Pancreas (tissue), 10 donors: ENCODE data around the gene STAC2. TPM values are rescaled to one million over a fixed set of nuclear protein-coding genes. Genes with fewer than 3 reads are reported as not detected.
A peak's percentile ranks its signal among the peaks of the same experiment; 100 is the strongest.
"Not testable (repeated sequence)": the region's sequence is repeated elsewhere in the genome, so short reads cannot be mapped to it uniquely, and the experiment has no call there.

Experiments
- ATAC-seq, 4 donors: fragments of 200-7000 bp; cut with Tn5 transposase; one replicate each; pipeline versions ENCODE4 v1.8.0 to v1.9.1; 2020; ENCODE audit warnings: mild to moderate bottlenecking in 4 of 4, moderate library complexity in 4 of 4
- DNase-seq, 6 donors: peaks; one replicate each; pipeline ENCODE4 v3.0.0-alpha.2; 2020
- FAIRE-seq: peaks from 2 replicates; lab custom pipeline; 2012; peaks lifted over from hg19 to GRCh38; lab: Jason Lieb, UNC
- H3K27ac ChIP-seq, 4 donors: fragments of 200-600 bp; sonication (generic); 1 replicate in 3 of 4; 2 replicates in 1 of 4; pipeline versions ENCODE4 v1.5.0 to v1.8.0; 2020
- H3K27me3 ChIP-seq, 4 donors: fragments of 200-600 bp; one replicate each; pipeline ENCODE4 v1.8.0; 2021
- H3K36me3 ChIP-seq, 3 donors: fragments of 200-600 bp; sonication (generic) in 1 of 3; one replicate each; pipeline versions ENCODE4 v1.5.0 to v1.8.0; 2020 to 2021
- H3K4me1 ChIP-seq, 3 donors: fragments of 200-600 bp; one replicate each; pipeline ENCODE4 v1.8.0; 2021
- H3K4me3 ChIP-seq, 4 donors: fragments of 200-600 bp; sonication (generic) in 2 of 4; one replicate each; pipeline versions ENCODE4 v1.5.0 to v1.8.0; 2020 to 2021
- H3K9me3 ChIP-seq, 4 donors: fragments of 200-600 bp; one replicate each; pipeline ENCODE4 v1.8.0; 2021
- CTCF ChIP-seq, 4 donors: fragments of 200-600 bp; sonication (generic) in 3 of 4; IDR thresholded peaks; one replicate each; pipeline versions ENCODE4 v1.5.0 to v1.8.0; 2021; ENCODE audit warnings: antibody characterized with exemption in 4 of 4
- WGBS, 2 donors: extraction: QIAGEN DNeasy Blood & Tissue Kit; methylation state at CpG; one replicate each; pipeline ENCODE4 v1.1.7; 2013; 5-methylcytosine and 5-hydroxymethylcytosine counted together
- intact Hi-C, 3 donors: fragments of 100-400 bp; cut with DNase I; formaldehyde crosslinking; loops; one replicate each; pipeline versions ENCODE4 v1.11.1 to v1.14.2; 2022
- polyA plus RNA-seq, 2 donors: library from polyadenylated mRNA; stranded (reverse); fragments of 200-250 nt; gene quantifications; one replicate each; pipeline ENCODE4 v1.2.3, GENCODE V29; 2013
- total RNA-seq, 6 donors: library from RNA; stranded (reverse); fragmentation: NEBNext Ultra II Directional in 4 of 6; extraction: Animal tissue kit (Norgen Biotek cat#: 25700) in 4 of 6; gene quantifications; one replicate each; pipeline versions ENCODE4 v1.2.1 to v1.2.4, GENCODE V29; 2021 to 2023
- donor health status: healthy with polysubstance abuse.
- donor health status: DM: no; HTN: no; CAD: no; lungs with moderate emphysema.
- donor health status: DM: no; HTN: no; CAD: no.
- donor health status: control.
- donor health status: control.
- donor health status: Bipolar disorder and iron deficiency.
- donor health status: DM: yes; HTN: yes; CAD: no.
- donor health status: DM: no; HTN: no; CAD: no.
- donor health status: DM: no; HTN: no; CAD: no.
- donor health status: DM: yes; HTN: yes; CAD: no.

The STAC2 gene
- total and polyA plus RNA-seq, 8 donors: 0.07 to 0.12 (median 0.09) TPM; not detected in 3

GRCh38 chr17:39169518-39169917, 56.2 kb downstream of the STAC2 start:
- Histone ChIP-seq H3K4me1 (peaks cover 0 to 17% (median 13%) of the 10 kb centered on the region in 3 donors), H3K9me3 (no peaks in the 10 kb centered on the region), H3K27ac (no peak overlapping the region), H3K36me3 (no peaks in the 10 kb centered on the region), H3K27me3 (no peaks in the 10 kb centered on the region), H3K4me3 (no peak overlapping the region)
- intact Hi-C loops: no loop called here
- FAIRE-seq (no peak), DNase-seq (no peak), ATAC-seq (no peak)
- no peak for TF ChIP-seq CTCF (IDR thresholded peaks at IDR 0.05)
- WGBS, 2 donors: 87 to 92% methylated on average over 3 of the region's 3 CpGs

- no peaks in the 10 kb centered on the region for H3K36me3 ChIP-seq
- no peak overlapping the region for H3K27ac ChIP-seq
- H3K4me1 ChIP-seq: peaks cover 0 to 19% (median 13%) of the 10 kb centered on the region in 3 donors
- ATAC-seq (no peak), FAIRE-seq (no peak), DNase-seq (no peak)
- H3K27me3 ChIP-seq: no peaks in the 10 kb centered on the region
- H3K4me3 ChIP-seq: no peak overlapping the region
- TF ChIP-seq CTCF (IDR thresholded peaks at IDR 0.05): no peak
- intact Hi-C loops: no loop called here
- 92 to 93% methylated on average over 14 of the region's 14 CpGs for WGBS, 2 donors
- no peaks in the 10 kb centered on the region for H3K9me3 ChIP-seq
Measured at GRCh38 chr17:39169101-39169500, 56.6 kb downstream of the STAC2 start.

- 96 to 97% methylated on average over 10 of the region's 10 CpGs for WGBS, 2 donors
- H3K27me3 ChIP-seq, intact Hi-C loops, DNase-seq, H3K9me3 ChIP-seq, H3K27ac ChIP-seq, ATAC-seq, H3K36me3 ChIP-seq, H3K4me3 ChIP-seq, FAIRE-seq: not testable (repeated sequence)
- H3K4me1 ChIP-seq: peaks cover 0 to 21% (median 13%) of the 10 kb centered on the region in 3 donors
Measured at GRCh38 chr17:39168503-39168902, 57.2 kb downstream of the STAC2 start.

- no peaks in the 10 kb centered on the region for H3K27me3 ChIP-seq
- FAIRE-seq: no peak
- no peak overlapping the region for H3K4me3 ChIP-seq
- peak in 1 of 4 donors; percentile 8 for ATAC-seq
- H3K9me3 ChIP-seq: no peaks in the 10 kb centered on the region
- H3K4me1 ChIP-seq: peaks cover 0 to 21% (median 13%) of the 10 kb centered on the region in 3 donors
- intact Hi-C loops: no loop called here
- no peak for DNase-seq
- H3K27ac ChIP-seq: no peak overlapping the region
- 22 to 31% methylated on average over 2 of the region's 2 CpGs for WGBS, 2 donors
- no peak for TF ChIP-seq CTCF (IDR thresholded peaks at IDR 0.05)
- no peaks in the 10 kb centered on the region for H3K36me3 ChIP-seq
Measured at GRCh38 chr17:39167476-39167875, 58.3 kb downstream of the STAC2 start.

GRCh38 chr17:39166437-39167335, 59.1 kb downstream of the STAC2 start:
- Histone ChIP-seq H3K27me3 (no peaks in the 10 kb centered on the region), H3K4me3 (peak overlapping the region in 2 of 4 donors; percentile 36 to 46), H3K36me3 (no peaks in the 10 kb centered on the region), H3K4me1 (peaks cover 0 to 16% (median 13%) of the 10 kb centered on the region in 3 donors), H3K27ac (peak overlapping the region; percentile 27 to 63 (median 45)), H3K9me3 (no peaks in the 10 kb centered on the region)
- 32 to 42% methylated on average over 7 of the region's 7 CpGs for WGBS, 2 donors
- intact Hi-C loops: no loop called here
- TF ChIP-seq CTCF (IDR thresholded peaks at IDR 0.05): no peak
- DNase-seq (peak in 3 of 6 donors; percentile 40 to 63 (median 47)), ATAC-seq (peak; percentile 42 to 72 (median 58)), FAIRE-seq (no peak)
